HG03354 (cell line): ENCODE results near the gene KCNK7.

ENCODE experiments used
- ATAC-seq: cut with Tn5 transposase; IDR thresholded peaks from one replicate; pipeline ENCODE4 v1.9.1; 2021; ENCODE audit warnings: mild to moderate bottlenecking; ENCODE audit not compliant: unreplicated experiment, poor library complexity, severe bottlenecking

KCNK7 gene

DNA sequence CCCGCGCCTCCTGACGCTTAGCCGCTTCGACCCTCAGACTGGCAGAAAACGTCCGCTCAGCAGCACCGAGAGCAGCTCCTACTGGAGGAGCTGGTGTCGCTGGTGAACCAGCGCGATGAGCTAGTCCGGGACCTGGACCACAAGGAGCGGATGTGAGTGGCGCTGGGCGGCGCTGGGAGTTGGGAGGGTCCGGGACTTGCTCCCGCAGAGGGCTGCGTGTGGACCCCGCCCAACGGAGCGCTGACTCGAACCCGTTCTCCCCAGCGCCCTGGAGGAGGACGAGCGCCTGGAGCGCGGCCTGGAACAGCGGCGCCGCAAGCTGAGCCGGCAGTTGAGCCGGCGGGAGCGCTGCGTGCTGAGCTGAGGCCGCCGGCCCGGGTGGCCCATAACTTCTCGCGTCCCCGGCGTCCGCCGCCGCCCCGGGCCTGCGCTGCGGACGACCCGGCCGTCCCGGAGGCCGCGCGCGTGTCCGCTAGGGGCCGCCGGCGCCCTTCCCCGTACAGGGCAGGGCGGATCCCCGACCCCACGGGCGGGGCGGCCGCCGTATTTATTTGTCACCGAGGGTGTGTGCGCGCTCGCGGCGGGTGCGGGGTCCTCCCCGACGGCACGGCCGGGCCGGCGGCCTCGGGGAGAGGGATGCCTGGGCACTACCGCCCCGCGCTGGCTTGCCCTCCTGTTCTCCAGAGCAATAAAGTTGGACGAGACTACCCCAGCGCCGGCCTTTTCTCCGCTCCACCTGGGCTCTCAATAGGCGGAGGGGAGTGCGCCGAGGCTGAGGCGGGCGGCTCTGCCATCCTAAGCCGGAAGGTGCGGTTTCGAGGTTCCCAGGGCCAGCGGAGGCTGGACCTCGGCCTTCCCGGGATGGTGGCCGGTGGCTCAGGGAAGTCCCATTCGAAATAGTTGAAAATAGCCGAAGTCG is 3.4 kb downstream of the KCNK7 start:
- ATAC-seq = no peak

DNA sequence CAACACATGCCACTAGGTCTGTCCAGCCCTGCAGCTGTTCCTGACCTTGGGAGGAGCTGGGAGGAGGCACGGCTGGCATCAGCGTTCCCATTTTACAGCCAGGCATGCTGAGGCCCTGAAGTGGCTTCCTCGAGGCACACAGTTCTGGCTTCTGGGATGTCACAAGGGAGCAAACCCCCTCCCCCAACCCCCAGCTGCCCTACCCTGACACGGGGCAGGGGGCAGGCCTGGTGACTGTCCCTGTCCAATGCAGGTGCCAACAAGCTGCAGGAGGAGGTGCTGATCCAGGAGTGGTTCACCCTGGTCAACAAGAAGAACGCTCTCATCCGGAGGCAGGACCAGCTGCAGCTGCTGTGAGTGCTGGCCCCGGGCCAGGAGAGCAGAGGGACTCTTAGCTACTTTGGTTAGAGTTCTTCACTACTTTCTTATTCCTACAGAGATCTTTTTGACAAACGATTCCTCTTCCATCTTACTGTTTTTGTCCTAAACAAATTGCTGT is 5.3 kb downstream of the KCNK7 start:
- ATAC-seq = no peak

DNA sequence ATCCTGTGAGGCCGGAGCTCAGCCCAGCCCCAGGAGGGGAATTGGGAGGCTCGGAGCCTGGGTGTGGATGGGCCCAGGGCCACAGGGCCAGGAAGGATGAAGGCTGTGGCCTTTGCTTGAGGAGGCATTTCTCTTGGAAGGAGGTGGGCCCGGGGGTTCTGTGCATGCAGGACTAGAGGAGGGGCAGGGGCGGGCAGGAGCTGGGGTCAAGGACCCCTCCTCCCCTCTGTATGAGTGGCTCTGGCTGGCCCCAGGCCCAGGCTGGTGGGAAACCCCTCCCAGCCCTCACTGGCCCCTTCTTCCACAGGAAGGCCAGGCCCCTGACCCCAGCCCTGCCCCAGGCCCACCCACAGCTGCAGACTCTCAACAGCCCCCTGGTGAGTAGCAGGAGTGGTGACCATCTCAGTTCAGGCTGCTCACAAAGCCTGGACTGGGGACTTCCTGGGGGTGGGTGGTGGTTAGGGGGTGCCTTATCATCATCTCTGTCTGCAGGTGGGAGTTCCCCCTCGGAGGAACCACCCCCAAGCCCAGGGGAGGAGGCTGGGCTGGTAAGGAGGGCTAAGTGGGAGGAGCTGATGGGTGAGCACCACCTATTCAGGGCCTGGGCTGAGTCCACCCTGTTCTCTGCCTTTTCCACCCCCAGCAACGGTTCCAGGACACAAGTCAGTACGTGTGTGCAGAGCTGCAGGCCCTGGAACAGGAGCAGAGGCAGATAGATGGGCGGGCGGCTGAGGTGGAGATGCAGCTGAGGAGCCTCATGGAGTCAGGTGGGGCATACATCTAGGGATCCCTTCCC is 6.0 kb downstream of the KCNK7 start:
- ATAC-seq = no peak

DNA sequence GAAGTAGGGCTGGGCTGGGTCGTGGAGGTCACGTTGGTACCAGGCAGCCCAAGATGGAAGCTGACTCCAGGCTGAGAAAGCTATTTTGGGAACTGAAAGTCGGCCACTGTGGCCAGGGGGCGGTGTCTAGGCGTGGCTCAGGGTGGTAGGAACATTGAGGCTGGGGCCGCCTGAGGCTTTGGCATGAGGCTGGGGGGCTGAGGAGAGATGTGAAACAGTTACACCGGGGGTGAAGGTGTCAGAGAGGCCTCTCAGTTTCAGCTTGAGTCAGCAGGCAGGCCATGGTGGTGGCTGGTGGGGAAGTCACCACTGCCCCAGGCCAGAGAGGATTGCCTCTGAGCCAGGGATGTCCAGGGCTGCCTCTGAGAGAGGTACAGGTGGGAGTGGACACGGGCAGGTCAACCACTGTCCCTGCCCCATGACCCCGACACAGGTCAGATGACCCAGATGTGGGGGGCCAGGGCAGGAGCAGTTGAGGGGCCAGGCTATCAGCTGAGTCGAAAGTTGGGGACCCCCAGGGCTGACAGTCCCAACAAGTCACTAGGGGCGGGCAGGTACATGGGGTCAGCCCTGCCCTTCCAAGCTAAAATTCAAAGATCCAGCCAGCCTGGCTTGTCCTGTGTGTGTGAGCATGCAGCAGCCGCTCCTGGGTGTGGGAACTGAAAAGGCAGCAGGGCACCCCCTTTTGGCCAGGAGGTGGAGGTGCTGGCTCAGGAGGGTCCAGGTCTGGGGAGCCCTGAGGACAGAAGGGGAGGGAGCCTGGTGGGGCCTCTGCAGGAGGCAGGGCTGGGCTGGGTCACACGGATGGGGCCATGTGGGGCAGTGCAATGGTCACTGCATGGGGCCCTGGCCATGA is 7.2 kb downstream of the KCNK7 start:
- peak; percentile 82 for ATAC-seq

DNA sequence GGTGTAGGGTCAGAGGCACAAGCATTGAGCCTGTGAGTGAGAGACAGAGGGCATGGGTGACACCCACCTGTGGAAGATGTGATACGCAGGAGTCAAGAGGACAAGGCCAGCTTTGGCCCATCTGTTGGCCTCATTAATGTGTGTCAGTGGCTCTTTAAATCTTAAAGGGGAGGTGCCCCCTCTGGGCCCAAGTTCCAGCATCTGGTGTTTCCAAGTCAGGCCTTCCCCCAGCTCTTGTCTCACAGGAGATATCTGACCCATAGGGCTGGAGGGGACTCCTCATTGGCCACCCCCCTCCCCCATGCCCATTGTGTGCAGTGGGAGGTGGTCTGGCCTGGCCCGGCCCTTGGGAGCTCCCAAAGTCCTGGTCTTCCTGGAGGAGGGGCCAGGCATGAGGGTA is 8.9 kb downstream of the KCNK7 start:
- ATAC-seq = no peak

DNA sequence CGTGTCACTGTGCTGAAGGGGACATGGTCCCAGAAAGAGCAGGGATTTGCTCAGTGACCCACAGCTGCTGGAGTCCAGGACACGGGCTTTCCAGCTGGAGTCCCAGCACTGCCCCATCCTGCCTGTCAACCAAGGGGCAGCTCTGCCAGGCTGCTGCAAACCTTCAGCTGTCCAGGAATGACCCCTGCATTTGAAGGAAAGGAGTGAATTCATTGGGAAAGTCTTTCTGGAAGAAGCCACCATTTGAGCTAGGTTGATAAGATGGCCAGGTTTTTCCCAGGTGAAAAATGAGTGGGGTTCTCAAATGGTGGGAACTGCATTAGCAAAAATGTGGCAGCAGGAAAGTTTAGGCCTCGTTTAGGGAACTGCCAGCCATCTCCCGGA is 9.4 kb downstream of the KCNK7 start:
- no peak for ATAC-seq

DNA sequence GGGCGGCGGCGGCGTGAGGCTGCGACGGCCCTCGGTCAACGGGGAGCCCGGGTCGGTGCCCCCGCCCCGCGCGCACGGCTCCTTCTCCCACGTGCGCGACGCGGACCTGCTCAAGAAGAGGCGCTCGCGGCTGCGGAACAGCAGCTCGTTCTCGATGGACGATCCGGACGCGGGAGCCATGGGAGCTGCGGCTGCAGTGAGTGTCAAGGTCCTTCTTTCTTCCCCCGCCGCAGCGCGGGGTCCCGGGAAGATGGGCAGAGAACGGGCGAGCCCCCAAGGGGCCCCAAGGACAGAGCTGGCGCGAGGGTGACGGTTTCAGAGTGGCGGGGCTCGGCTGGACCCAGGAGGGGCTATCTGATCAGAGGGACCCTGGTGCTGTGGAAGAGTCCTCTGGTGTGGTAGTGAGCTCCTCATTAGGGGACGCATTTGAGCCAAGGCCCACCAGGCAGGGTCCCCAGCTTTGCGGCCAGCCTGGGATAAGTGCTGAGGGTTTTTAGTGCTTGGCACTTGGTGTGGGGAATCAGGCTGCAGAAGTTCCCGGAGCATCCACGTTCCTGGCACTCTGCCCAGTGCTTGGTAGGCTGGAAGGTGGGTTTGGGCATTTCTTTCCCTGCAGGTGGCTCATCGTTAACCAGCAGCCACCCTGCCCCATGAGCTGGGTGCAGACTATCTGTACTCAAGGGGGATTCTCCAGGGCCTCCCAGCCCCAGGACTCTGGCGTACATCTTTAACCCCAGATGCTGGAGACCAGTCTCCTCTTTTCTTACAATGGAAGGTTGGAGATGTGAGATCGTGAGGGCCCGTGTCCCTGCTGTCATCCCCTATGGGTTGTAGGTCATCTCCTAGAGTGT is 10.0 kb downstream of the KCNK7 start:
- ATAC-seq = no peak

DNA sequence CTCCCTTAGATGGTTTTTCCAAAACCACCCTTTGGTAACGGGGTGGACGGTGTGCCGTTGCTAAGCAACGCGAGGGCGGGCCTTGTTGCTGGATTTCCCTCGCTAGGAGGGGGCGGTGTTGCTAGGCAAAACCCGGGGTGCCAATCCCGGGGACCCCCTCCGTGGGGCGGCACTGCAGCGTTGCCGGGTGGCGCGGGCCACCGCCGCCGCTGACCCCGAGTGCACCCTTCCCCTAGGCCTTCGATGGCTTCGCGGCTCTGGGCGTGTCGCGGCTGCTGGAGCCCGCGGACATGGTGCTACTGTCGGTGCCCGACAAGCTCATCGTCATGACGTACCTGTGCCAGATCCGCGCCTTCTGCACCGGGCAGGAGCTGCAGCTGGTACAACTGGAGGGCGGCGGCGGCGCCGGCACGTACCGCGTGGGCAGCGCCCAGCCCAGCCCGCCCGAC is 10.9 kb downstream of the KCNK7 start:
- ATAC-seq = no peak

DNA sequence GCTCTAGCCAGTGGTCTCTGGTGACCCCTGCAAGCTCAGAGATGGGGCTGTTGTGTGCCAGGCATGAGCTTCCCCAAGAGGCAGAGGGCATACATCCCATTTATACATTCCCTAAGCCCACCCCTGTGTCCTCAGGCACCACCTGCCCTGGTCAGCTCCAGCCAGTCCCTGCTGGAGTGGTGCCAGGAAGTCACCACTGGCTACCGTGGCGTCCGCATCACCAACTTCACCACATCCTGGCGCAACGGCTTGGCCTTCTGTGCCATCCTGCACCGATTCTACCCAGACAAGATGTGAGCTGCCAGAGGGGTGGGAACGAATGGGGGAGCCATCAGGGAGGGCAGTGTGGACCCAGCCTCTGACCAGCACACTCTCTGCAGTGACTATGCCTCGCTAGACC is 11.5 kb downstream of the KCNK7 start:
- ATAC-seq = no peak

DNA sequence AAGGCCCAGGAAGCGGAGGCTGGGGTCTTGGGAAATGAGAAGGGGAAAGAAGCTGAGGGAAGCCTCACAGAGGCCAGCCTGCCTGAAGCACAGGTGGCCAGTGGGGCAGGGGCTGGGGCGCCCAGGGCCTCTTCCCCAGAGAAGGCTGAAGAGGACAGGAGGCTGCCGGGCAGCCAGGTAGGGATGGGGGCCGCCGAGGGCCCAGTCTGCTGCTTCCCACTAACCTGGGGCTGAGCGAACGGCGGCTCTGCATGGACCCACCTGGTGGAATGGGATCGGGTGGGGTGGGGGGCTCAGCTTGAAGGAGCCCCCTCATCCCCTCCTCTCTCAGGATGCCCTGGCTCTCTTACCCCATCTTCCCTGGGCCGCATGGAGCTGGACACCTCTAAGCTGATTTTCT is 12.0 kb downstream of the KCNK7 start:
- no peak for ATAC-seq

DNA sequence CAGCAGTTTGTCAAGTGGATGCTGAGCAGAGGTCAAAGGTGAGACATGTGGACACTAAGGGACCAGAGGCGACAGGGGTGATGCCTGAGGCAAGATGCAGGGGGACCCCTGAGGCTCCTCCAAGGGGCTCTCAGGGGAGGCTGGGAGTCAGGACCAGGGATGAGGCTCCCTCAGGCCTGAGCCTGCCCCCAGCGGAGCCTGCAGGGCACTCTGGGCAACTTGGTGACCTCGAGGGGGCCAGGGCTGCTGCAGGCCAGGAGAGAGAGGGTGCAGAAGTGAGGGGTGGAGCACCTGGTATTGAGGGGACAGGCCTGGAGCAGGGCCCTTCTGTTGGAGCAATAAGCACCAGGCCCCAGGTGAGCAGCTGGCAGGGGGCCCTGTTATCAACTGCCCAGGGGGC is 13.7 kb downstream of the KCNK7 start:
- no peak for ATAC-seq

DNA sequence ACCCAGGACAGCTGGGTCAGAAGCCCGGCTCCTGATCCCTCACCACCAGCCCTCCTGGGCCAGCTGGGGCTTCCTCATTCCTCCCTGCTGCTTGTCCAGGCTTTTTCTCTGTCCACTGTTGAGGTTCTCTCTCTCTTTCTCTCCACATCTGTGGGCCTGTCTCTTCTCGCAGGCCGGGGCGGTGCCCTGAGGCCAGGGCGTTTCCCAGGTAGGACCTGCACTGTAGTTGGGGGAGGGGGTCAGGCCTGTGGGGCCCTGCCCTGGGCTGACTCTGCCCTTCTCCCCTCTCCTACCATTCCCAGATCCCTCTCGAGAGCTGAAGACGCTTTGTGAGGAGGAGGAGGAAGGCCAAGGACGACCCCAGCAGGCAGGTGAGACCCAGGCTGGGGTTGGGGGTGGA is 14.8 kb downstream of the KCNK7 start:
- no peak for ATAC-seq

DNA sequence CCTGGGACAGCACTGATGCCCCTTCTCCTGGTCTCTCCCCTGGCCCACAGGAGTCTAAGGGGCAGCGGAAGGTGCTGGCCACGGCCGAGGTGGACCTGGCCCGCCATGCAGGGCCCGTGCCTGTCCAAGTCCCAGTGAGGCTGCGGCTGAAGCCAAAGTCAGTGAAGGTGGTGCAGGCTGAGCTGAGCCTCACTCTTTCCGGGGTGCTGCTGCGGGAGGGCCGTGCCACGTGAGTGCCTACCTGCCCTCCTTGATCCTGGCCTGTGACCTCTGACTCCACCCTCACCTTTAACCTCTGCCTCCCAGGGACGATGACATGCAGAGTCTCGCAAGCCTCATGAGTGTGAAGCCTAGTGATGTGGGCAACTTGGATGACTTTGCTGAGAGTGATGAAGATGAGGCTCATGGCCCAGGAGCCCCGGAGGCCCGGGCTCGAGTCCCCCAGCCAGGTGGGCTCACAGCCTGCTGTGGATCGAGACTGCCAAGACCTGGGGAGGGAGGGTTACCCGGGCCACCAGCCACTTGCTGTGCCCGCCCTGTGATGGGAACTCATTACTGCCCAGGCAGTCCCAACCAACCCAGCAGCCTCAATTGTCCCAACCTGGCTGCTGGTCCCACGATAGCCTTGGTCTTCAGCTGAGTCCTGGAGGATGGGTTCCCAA is 15.4 kb downstream of the KCNK7 start:
- ATAC-seq = no peak

DNA sequence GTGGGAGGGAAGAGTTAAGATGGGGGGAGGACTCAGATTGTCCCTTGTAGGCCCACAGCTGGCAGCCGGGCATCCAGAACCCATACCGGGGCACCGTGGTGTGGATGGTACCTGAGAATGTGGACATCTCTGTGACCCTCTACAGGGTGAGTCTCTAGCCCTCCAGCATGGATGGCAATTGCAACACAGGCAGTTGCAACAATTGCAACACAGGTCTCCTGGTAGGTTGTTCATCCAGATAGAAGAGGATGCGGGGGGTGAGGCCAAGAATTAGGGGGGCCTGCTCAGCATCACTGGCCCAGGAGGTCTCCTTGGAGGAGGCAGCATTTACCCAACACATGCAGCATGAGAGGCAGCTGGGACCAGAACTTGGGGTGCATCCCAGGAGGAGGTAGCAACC is 16.3 kb downstream of the KCNK7 start:
- ATAC-seq = no peak

DNA sequence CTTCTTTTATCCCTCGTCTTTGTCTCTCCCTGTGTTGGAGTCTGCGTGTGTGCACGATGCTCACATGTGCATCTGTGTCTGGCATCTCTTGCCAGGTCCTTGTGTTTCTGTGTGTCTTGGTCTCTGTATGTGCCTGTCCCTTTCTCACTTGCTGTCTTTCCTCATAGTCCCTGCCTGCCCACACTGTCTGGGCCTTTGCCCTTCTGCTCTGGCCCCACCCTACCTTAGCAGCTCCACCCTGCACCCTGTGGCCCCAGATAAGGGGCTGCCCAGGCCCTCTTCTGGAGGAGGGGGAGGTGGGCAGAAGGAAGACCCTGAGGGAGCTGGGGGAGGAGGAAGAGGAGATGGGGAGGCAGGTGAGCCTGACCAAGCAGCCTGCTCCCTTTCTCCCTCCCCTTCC is 16.9 kb downstream of the KCNK7 start:
- no peak for ATAC-seq

DNA sequence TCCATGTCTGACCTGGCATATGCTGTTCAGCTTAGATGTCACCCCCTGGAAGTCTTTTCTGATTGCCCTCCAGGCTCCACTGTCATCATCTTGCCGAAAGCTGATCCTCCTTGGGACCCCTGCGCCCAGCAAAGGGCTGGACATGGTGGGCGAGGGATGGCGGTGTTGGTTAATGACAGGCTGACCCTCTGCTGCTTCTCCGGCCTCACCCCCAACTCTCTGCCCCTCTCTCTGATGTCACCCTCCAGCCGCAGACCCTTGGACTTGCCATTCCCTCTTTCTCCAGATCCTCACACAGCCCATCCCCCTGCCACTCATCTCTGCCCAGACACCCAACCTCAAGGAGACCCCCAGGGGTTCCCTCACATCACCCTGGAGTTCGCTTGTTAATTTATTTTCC is 17.5 kb downstream of the KCNK7 start:
- no peak for ATAC-seq

DNA sequence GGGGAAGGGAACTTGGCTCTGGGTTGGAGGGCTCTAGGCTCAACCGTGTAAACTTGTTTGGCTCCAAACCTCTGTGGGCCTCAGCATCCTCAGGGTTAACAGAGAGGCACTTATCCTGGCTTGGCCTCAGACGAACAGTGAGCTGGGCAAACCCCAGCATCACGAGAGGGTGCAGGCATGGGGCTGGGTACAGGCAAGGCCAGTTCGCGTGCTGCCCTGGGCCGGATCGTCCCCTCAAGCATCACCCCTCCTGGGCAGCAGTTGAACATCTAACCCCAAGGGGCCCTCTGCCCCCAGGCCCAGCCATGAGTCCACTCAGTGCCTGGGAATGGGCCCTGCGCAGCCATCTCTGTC is 17.9 kb downstream of the KCNK7 start:
- no peak for ATAC-seq

DNA sequence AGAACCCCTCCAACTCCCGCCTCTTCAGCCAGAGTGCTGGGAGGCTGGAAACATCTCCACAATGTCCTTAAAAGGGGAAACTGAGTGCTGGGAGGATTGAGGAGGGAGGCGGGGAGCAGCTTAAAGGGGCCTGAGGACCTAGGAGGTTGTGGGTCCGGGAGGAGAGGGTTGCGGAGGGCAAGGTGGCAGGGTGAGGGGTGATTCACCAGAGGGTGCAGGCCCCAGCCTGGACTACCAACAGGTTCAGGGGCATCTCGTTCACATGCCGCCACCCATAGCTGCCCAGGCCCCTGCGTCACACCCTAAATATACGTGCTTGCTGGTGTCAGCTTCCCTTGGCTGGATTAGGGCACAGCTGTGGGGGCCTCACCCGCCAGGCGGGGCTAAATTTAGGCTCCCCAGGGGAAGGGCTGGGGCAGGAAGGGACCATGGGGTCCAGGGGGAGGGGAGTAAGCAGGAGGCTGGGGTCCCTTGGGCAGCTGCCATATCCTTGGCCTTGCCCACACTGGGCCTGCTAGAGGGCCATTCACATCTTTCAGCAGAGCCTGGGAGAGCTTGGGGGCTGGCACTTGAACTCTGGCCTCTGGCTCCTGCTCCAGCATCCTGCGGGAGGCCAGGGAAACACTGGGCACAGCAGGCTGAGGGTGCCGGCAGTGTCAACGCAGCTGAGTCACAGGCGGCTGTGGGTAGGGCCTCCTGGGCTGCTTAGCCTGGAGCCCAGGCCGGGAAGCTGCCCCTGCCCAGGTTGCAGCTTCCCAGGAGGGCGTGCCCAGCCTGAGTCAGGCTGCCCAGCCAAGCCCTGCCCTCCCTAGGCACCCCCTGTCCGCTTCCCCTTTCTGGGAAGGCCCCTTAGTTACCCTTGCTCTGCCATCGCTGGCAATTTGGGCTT is 18.5 kb downstream of the KCNK7 start:
- ATAC-seq = no peak
